ENCODE measurements around the gene UFD1. TPM values are rescaled to one million over a fixed set of nuclear protein-coding genes. Genes with fewer than 3 reads are reported as not detected.

Gene UFD1
- total and polyA plus RNA-seq, 2 of the 13 experiments (the other 11 are each of a cell fraction or from before 2014, with no cell fraction given): 47.9 to 51.1 TPM

GRCh38 chr22:19432133-19432851 is 46.7 kb downstream of the UFD1 start, which contains the start of gene MRPL40 (continued):
- TF ChIP-seq FOXK1 (CRISPR knock-in tag; IDR thresholded peaks at IDR 0.05; ENCODE audit: borderline replicate concordance, low read depth) (peak; percentile 94), POGK (CRISPR knock-in tag; conservative IDR thresholded peaks at IDR 0.05) (peak; percentile 99), ARHGAP35 (CRISPR knock-in tag; IDR thresholded peaks at IDR 0.05; ENCODE audit: borderline replicate concordance) (peak; percentile 94), KLF13 (CRISPR knock-in tag; IDR thresholded peaks at IDR 0.05) (0 out of 2 replicates have a peak, but pooled peaks have one; percentile 29), ZSCAN12 (CRISPR knock-in tag; IDR thresholded peaks at IDR 0.05) (no peak), SMAD3 (CRISPR knock-in tag; IDR thresholded peaks at IDR 0.05) (peak; percentile 97), GATAD1 (CRISPR knock-in tag; IDR thresholded peaks at IDR 0.05) (peak; percentile 98), TRIM22 (IDR thresholded peaks at IDR 0.05) (no peak), ZNF652 (CRISPR knock-in tag; IDR thresholded peaks at IDR 0.05; ENCODE audit: borderline replicate concordance, low read depth) (no peak), TSC22D2 (CRISPR knock-in tag; IDR thresholded peaks at IDR 0.05; ENCODE audit: borderline replicate concordance) (peak; percentile 91), HIVEP1 (CRISPR knock-in tag; IDR thresholded peaks at IDR 0.05) (peak; percentile 88; the same call in 1 of the 2 replicates), NFE2L2 (IDR thresholded peaks at IDR 0.05; ENCODE audit: low read length) (no peak), DBP (CRISPR knock-in tag; IDR thresholded peaks at IDR 0.05; ENCODE audit: not compliant biosample characterization) (no peak), NRL (CRISPR knock-in tag; IDR thresholded peaks at IDR 0.05; ENCODE audit: borderline replicate concordance) (peak; percentile 55; the same call in 1 of the 2 replicates), ZFP90 (CRISPR knock-in tag; IDR thresholded peaks at IDR 0.05; ENCODE audit: borderline replicate concordance) (peak; percentile 76), ELK4 (CRISPR knock-in tag; IDR thresholded peaks at IDR 0.05; ENCODE audit: borderline replicate concordance) (peak; percentile 43; the same call in 1 of the 2 replicates), TCF7 (IDR thresholded peaks at IDR 0.05; ENCODE audit: low read depth) (no peak), ZBTB26 (CRISPR knock-in tag; IDR thresholded peaks at IDR 0.05; ENCODE audit: borderline replicate concordance) (peak; percentile 92), RAD21 (CRISPR knock-in tag; IDR thresholded peaks at IDR 0.05) (peak; percentile 69), ZNF430 (CRISPR knock-in tag; IDR thresholded peaks at IDR 0.05) (peak; percentile 83), NR2F6 (IDR thresholded peaks at IDR 0.05) (no peak), NR2F6 (CRISPR knock-in tag; IDR thresholded peaks at IDR 0.05) (peak; percentile 73), ZNF792 (CRISPR knock-in tag; IDR thresholded peaks at IDR 0.05) (peak; percentile 96; the same call in 1 of the 2 replicates), ZNF674 (CRISPR knock-in tag; IDR thresholded peaks at IDR 0.05; ENCODE audit: low read depth) (peak; percentile 60; the same call in 1 of the 2 replicates), ZSCAN20 (CRISPR knock-in tag; IDR thresholded peaks at IDR 0.05; ENCODE audit: borderline replicate concordance) (no peak)

Measured in HepG2 (cell line).